Measurements from ENCODE around the gene EGFLAM.

Gene EGFLAM

GRCh38 chr5:38420246-38420645 lies 161.9 kb downstream of the EGFLAM start:
- no peak for DNase-seq (ENCODE audit: low spot score)

GRCh38 chr5:38420691-38421390 lies 162.5 kb downstream of the EGFLAM start:
- DNase-seq (ENCODE audit: low spot score): peak; percentile 68

- DNase-seq (ENCODE audit: low spot score): no peak
Measured at GRCh38 chr5:38422622-38423021, 164.3 kb downstream of the EGFLAM start.

GRCh38 chr5:38423276-38424147 lies 165.2 kb downstream of the EGFLAM start:
- DNase-seq (ENCODE audit: low spot score): no peak

GRCh38 chr5:38424148-38425060 lies 166.0 kb downstream of the EGFLAM start:
- DNase-seq (ENCODE audit: low spot score): no peak

GRCh38 chr5:38426490-38426889 lies 168.1 kb downstream of the EGFLAM start:
- DNase-seq (ENCODE audit: low spot score): no peak

GRCh38 chr5:38426986-38427950 lies 168.9 kb downstream of the EGFLAM start:
- DNase-seq (ENCODE audit: low spot score): no peak

- DNase-seq (ENCODE audit: low spot score): no peak
Measured at GRCh38 chr5:38431242-38431853, 173.0 kb downstream of the EGFLAM start.

- DNase-seq (ENCODE audit: low spot score): no peak
Measured at GRCh38 chr5:38433160-38433861, 175.0 kb downstream of the EGFLAM start.

- no peak for DNase-seq (ENCODE audit: low spot score)
Measured at GRCh38 chr5:38434966-38435705, 176.8 kb downstream of the EGFLAM start.

GRCh38 chr5:38438757-38439156 lies 180.4 kb downstream of the EGFLAM start:
- DNase-seq (ENCODE audit: low spot score): no peak

GRCh38 chr5:38441453-38442246 lies 183.3 kb downstream of the EGFLAM start:
- DNase-seq (ENCODE audit: low spot score): peak; percentile 90

- DNase-seq (ENCODE audit: low spot score): no peak
Measured at GRCh38 chr5:38442247-38442573, 183.9 kb downstream of the EGFLAM start.

GRCh38 chr5:38443390-38443789 lies 185.0 kb downstream of the EGFLAM start:
- no peak for DNase-seq (ENCODE audit: low spot score)

- no peak for DNase-seq (ENCODE audit: low spot score)
Measured at GRCh38 chr5:38445374-38446028, 187.1 kb downstream of the EGFLAM start.

GRCh38 chr5:38446029-38446522 lies 187.7 kb downstream of the EGFLAM start:
- no peak for DNase-seq (ENCODE audit: low spot score)

- DNase-seq (ENCODE audit: low spot score): no peak
Measured at GRCh38 chr5:38447056-38447455, 188.7 kb downstream of the EGFLAM start.

- no peak for DNase-seq (ENCODE audit: low spot score)
Measured at GRCh38 chr5:38447786-38448185, 189.4 kb downstream of the EGFLAM start.
